NCI-H345 treated with DMSO at 0.1 percent for 48 hours (cell line): ENCODE measurements around the gene MRPL36.

Source experiments
- DNase-seq: peaks from one replicate; lab custom pipeline; 2025; ENCODE audit not compliant: unreplicated experiment; lab: John Stamatoyannopoulos, UW

The MRPL36 gene

DNA sequence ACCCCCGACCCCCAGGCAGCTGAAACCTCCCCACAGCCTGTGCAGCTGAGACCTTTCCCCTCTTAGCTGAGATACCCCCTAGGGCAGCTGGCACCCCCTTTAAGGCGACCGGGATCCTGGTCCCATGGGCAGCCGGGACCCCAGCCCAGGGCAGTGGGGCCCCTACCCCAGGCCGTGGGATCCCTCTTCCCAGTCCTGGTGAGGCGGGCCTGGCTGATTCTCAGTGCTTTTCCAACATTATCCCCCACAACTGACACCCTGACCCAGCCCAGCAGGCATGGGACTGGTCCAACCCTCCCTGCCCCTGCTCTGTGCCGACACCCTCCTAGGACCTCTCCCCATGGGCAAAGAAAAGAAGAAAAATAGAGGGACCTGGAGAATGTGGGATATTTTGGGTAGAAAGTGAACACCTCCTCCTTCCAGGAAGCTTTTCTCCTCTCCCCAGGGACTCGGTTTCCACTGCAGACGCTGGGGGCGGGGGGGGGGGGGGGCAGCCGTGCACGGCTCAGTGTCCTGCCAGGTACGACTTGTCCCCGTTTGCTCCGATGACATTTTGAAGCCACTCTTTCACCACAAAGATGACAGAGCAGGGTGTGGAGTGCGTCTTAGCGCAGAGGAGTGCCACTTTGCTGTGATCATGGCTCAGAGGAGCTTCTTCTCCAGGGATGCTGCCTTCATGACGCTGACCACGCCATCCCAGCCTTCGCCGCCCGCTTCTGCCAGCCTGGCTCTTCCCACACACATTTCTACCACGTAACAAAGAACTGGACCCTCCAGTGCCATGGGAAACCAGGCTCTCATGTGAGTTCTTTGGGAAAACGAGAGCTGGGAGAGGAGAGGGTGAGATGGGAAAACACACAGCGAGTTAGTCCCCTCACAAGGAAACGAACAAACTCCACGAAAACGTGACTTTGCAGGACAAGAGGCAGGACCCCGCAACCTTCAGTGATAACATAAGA is 47.5 kb downstream of the MRPL36 start:
- DNase-seq, result no peak

- DNase-seq, result no peak
Measured at GRCh38 chr5:1751026-1751863, 48.4 kb downstream of the MRPL36 start.

DNA sequence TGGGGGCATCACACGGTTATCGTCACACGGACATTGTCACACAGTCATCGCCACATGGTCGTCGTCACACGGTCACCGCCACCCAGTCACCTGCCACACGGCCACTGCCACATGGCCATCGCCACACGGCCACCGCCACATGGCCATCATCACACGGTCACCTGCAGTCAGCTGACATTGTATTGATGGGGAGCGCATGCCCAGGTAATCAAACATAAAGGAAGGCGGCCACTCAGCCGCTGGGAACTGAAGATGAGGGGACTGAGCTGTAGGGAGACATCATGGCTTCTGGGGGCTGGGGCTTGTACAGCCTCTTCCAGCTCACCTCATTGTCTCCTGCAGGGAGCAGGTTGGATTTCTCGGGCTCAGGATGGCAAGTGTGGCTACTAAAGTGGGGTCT is 49.2 kb downstream of the MRPL36 start:
- DNase-seq, result no peak

GRCh38 chr5:1749346-1750124 is 50.1 kb downstream of the MRPL36 start:
- DNase-seq, result no peak

DNA sequence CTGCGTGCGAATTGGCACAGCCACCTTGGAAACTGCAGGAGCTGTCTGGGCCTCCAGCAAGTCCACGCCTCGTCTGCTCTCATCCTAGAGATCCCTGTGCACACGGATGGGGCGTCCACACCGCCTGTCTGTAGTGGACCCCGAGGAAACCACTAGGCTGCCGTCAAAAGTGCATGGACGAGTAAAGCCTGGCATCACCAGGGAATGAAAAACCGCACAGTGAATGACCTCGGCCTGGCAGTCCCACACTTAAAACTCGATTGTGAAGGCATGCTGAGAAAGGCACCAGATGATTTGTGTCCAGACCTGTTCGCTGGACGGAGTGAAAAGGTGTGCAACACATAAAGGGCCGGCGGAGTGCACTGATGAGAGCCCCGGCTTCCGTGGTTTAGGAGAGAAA is 50.8 kb downstream of the MRPL36 start:
- no peak for DNase-seq
